ENCODE measurements around the gene APBA2. TPM values are rescaled to one million over a fixed set of nuclear protein-coding genes. Genes with fewer than 3 reads are reported as not detected.
"Not testable (repeated sequence)": the region's sequence is repeated elsewhere in the genome, so short reads cannot be mapped to it uniquely, and the experiment has no call there.

APBA2 gene
- polyA plus RNA-seq, 1 donor, result 12.6 TPM

DNA sequence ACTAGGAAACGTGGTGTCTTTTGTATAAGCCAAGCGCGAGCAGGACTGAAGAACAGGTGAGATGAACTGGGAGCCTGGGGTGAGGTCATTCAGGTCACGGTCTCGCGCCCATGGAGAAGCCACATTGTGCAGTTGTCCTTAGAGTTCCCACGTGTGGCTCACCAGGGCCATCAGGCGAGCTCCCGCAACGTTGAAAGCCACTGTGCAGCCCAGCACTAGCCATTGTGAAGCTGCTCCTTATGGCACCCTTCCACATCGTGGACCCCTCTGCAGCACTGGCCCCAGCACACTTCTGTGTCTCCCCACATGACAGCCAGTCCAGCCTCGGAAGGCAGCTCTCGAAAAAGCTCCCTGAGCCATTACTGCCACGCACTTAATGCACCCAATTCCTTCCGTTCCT is 7.6 kb upstream of the APBA2 start:
- no peak for DNase-seq

DNA sequence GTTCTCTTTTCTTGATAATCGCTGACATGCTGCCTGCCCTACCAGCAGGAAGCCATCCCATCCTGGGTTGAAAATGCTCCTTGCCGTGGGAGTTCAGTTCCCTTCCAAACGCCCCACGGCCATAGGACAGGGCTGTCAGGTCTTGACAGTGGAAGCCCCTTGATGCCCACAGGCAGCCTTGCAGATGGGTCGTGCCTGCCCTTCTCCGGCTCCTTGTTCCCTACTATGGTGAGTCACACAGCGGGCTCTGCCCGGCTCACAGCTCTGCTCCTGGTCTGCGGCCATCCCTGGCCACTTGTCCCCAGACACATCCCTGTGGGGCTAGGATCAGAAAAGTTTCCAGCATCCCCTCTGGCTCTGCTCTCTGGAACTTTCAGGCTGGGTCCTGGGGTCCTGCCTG is 6.2 kb upstream of the APBA2 start:
- DNase-seq, result no peak

DNA sequence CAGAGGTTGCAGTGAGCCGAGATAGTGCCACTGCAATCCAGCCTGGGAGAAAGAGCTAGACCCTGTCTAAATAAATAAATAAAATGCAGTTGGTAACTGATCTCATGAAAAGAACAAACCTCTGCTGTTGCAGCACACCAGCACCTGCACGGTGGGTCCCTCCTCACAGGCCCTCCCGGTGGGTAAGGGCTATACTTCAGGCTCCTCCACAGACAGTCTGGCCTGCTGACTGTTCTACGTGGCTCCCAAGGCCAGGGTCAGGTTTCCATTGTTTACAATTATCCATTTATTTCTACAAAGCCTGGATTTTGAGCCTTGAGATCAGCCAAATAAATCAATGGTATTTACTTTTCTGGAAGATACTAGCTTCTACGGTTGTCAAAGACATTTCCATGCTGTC is 5.1 kb upstream of the APBA2 start:
- DNase-seq, result no peak

DNA sequence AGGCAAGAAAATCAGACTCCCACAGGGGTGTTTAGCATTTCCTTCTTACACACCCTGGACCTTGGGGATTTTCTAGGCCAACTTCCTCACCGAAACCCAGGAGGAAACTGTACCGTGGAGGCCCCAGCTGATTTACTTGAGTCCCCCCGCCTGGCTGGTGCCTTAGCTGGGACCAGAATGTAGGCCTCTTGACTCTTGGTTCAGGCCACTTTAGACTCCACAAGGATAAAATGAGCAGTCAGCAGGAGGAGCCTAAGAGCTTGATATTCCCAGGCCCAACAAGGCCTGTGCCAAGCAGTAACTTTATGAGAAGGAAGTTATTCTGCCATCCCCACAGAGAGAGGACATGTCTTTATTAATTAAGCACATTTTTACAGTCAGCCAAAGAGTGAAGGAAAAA is 4.6 kb upstream of the APBA2 start:
- no peak for DNase-seq

DNA sequence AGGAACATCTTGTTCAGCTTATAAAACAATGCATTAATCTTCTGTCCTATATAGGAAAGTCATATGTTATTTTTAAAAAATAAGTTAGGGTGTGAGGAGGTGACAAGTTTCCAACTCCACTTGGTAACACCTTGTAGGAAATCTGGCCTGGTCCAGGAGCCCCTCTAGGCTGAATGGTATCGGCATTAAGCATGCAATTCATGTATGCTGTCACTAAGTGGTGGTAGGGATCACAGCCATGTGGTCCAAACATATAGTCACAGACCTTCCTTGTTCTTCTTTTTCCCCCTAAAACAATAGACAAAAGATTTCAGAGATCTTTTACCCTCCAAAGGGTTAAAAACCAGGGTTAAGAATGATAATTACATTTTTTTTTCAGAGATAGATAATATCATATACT is 4.2 kb upstream of the APBA2 start:
- no peak for DNase-seq

DNA sequence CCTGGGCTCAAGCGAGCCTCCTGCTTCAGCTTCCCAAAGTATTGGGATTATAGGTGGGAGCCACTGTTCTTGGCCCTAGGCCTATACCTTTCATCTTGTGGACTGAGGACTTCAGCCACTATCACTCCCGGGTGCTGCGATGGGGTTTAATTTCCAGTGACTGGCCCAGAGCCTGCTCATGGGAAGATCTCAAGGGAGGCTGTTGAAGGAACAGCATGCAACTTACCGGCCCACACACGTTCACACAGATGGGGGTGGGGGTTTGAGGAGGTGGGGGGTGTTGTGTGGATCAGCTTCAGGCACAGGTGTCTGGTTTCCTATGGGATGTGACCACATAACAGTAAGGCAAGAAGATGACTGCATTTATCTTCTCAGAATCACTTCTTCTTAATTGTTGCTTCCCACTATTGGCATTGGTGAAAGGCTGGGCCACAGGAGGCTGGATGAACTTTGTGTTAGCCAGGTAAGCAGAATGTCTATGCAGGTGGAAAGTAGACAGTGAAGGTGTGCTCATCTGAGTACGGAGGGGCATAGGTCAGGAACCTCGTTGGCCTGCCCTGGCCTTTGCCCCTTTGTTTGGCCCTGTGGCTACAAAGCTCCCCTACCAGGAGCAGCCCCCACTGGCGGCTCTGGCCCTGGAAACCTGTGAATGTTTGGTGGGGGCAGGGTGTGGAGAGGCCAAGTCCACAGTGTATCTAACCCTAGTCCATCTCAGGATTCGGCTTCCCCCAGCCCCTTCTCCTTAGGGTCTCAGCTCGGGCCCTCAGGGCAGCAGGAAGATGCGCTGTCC is 1.4 kb upstream of the APBA2 start:
- no peak for DNase-seq

DNA sequence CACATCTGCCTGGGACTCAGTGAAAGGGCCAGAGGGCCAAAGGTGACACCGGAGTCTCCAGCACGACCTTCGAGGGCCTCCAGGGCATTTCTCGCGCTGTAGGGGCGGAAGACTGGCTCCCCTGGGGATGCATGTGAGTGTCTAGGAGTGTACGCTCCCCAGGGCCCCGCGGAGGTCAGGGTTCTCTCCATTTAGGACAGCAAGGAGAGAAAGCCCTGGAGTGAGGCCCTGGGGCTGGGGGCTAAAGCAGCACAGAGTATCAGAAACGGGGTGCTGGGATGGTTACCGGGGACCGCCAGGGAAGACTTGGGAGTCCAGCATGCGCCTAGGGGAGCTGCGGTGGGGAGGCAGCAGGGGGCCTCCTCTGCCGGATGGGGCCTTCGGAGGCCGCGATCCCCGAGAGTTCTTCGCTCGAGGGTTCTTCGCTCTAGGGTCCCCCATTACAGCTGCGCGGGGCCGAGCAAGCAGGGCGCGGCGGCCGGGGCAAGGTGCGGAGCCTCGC is 595 bp upstream of the APBA2 start:
- DNase-seq, result no peak

DNA sequence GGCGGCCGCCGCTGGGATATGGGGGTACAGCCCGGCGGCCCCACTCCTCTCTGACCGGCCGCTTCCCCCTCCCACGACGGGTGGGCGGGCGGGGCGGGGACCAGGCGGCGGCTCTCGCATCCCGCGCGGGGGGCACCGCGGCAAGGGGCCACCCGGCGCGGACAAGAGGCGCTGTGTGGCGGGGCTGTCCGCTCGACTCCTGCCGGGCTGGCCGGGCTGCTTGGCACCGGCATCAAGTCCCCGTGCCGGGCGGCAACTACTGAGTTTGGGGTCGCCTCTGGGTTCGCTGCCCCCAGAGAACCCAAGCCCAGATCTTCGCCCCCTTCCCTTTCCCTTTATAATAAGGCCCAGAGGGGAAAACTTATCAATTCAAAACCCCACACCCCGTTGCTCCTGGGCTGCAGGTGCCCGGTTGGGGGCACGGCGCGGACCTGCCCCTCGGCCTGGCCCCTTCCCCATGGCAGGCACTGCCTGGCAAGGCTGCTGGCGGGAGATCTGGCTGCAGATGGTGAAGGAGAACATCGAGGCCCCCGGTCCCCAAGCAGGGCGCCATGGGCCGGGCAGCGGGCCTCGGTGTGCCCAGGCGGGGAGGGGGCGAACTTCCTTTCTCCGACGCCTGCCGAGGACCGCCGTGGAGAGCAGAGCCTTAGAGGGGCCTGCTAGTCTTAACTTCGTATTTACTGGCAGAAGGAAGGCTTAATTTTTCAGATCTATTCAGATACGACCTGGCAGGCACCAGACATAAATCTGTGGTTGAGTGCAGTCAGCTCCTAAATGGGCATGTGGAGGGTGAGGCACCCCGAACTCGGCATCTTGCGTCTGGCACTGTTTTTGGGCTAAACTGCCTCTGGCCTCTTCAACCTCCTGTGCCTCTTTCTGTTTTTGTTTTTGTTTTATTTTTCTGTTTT is 911 bp downstream of the APBA2 start:
- DNase-seq, result no peak

DNA sequence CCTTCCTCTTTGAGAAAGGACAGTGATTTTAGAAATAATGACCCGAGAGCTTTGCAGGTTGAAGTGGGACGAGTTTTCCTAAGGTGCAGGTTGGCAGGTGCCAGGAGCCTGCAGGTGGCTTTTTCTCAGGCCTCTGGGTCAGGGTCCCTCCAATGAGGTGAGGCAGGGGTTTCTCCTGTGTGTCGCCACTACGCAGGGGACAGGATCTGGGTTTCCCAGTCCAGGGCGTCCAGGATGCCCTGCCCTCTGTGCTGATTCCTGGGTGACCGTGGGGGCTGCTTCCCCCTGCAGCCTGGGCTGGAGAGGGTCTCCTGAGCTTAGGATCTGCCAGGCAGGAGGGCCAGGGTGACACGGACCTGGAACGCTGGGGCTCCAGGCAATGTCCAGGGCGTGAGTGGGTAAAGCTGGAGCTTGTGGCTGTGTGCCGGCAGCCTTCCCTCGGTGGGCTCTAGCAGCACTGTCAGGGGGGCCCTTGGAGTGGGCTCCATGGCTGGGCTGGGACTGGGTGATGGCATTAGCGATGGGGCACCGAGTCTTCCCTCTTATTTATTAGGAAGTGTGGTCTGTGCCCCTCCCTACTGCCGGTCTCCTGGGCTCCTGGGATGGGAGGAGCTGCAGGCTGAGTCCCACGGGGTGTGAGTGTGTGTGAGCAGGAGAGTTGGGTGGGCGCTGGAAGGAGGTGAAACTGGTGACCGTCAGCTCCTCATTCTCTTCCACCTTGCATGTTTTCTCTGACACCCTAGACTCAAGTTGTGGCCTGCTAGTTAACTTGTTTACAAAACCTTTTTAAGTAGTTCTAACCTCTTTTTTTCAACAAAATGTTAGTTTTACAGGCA is 1.8 kb downstream of the APBA2 start:
- DNase-seq, result no peak

DNA sequence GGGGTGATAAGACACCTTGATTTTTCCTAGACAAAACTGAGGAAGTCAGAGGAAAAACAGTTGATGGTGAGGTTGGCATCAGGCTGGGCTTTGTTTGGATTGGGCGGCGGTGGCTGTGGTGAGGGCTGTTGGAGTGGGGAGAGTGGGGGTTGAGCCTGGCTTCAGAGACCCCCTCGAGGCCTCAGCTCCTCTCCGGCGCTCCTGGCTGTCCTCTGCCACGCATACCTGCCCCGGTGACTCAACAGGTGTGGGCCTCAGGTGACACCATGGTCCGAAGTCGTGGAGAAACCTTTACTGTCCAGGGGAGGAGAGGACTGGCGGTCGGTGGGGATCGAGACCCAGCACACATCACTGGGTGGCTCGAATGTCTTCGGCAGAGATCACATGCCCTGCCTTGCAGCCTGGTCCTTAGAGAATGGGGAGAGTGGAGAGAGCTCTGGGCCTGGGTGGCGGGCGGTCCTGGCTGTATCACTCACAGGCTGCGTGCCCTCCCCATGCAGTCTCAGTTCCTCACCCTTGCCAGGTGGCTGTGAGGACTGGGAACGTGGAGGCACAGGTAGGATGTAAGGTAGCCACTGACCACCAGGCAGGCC is 2.6 kb downstream of the APBA2 start:
- no peak for DNase-seq

DNA sequence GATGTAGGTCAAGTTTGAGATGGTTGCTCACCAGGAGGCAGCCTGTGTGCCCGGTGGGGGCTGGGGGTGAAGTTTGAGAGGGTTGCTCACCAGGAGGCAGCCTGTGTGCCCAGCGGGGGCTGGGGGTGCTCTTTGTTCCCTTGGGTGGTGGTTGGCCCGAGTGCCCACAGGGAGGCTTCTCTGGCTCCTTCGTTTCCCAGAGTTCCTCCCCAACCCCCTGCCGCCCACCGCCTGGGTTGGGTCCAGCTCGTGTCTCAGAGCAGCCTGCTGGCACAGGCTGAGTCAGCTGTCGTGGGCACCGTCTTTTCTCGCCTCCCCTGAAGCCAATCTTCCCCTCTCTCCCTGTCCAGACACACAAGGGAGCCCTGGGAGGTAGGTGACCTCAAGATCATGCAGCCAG is 3.1 kb downstream of the APBA2 start:
- no peak for DNase-seq

DNA sequence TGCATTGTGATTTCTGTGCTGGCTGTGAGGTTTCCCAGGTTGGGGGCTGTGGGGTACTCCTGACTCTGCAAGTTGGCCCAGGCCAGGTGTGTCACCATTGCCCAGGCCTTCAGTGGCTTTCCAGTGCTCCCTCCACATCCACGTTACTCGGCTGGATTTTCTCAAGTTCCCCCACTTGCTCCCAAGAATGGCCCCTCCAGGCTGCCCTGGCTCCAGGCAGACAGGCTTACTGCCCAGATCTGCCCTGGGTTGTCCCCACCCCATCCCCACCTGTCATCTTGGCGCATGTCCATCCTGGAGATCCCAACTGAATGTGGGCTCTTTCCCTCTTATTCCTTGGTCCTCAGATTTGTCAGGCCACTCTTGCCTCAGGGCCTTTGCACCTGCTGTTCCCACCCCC is 3.6 kb downstream of the APBA2 start:
- DNase-seq, result no peak

DNA sequence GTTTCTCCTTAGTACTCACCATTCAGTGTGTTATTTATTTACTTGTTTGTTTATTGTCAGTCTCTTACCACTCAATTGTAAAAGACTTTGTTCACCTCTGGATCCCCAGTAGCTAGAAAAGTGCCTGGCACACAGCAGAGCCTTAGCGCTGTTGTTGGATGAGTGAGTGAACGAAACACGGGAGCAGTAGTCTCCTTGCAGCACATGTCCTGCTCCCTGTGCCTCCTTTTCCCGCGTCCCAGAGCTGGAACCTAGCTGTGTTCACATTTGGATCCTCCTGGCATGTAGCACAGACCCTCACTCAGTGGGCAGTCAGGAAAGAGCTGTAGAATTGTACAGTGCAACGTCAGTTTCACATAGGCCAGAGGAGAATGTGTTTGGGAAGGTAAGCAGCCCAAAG is 4.1 kb downstream of the APBA2 start:
- DNase-seq, result not testable (repeated sequence)

DNA sequence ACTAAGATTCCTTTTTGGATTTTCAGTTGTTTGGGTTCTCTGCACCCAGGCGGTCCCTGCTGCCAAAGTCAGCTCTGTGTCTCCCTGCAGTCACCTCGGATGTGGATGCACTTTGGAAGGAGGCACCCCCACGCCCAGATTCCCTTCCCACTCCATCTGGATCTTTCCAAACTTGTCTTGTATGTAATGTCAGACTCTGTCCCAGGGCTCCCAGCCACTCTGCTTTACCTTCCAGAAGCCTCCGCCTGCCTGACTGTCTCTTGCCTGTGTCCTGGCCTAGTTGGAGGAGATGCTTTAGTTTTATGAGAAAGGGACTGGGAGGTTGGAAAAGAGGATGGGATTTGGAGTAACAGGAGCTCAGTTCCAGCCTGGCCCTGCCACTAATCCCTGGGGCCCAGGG is 4.5 kb downstream of the APBA2 start:
- not testable (repeated sequence) for DNase-seq

DNA sequence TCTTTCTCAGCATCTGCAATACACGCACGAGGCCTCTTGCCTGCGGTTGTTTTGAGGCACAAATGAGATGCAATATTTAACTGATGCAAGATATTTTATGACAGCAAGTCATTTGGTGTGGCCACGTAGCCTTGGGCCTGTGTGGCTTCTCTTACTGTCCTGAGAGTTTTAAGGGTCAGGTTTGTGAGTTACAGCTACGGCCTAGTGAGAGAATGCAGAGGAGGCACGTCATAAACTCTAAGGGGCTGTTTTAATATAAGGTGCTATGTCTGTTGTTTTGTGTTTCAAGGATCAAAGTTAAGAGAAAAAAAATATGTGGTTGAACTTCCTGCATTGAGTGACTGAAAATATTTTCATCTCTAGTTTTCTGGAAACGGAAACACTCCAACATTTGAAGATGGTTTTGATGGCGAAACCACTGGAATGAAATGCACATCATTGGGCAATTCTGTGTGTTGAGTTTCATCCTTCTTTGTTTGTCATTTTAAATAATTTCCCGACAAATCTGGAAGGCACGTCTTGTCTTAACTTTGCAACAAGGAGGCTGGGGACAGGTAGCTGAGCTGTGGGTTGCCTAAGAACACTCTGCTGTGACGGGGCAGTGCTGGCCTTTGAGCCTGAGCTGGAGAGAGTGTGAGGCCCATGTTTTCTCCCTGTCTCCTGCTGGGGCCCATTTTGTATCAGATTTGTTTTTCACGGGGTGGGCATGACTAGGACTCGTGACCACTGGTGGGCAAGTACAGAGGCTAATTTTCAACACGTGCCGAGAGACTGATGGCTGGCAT is 5.1 kb downstream of the APBA2 start:
- DNase-seq, result no peak

DNA sequence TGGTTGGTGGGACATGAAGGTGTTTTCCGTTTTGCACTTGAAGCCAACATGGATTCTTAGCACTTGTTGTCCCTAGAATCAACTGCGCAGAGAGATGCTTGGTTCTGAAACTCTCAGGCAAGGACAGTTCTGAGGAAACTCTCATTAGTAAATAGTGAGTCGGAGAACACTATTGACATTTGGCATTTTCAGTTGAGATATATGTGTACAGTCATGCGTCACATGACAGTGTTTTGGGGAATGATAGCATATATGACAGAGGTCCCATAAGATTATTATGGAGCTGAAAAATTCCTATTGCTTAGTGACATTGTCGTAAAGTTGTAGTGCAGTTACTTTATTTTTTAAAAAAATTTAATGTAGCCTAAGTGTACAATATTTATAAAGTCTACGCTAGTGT is 5.8 kb downstream of the APBA2 start:
- no peak for DNase-seq

DNA sequence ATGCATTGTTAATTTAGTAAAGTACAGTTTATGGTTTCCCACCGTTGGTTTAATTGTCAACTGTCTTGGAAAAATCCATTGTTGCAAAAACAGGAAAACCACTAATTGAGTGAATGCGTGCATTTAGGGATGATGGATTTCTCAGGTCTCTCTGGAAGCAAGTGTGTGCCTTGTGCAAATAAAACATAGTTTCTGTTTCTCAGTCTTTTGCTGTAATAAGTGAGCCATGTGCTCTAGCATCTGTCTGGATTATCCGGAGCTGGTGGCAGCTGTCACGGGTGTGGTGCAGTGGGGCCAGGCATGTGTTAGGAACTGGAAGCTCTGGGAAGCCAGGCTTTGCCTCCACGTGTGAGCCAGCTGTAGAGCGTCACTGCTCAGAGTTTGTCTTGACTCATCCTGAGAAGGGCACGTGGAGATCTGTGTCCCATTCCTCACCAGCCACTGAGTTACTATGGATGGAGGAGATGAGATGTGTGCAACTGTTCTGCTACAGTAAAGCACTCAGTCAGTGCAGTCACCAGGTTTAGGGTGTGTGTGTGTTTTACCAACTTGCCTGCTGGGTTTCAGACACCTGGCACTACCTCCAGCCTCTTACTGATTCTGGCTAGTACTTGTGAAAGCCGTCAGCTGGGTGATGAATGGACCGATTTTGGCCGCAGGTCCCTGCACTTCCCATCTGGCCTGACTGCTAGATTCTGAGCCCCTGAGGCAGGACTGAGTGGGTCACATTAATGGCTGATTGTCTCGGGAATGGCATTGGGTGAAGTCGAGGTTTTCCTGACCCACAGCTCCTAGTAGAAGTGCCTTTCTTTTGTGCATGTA is 7.2 kb downstream of the APBA2 start:
- no peak for DNase-seq

DNA sequence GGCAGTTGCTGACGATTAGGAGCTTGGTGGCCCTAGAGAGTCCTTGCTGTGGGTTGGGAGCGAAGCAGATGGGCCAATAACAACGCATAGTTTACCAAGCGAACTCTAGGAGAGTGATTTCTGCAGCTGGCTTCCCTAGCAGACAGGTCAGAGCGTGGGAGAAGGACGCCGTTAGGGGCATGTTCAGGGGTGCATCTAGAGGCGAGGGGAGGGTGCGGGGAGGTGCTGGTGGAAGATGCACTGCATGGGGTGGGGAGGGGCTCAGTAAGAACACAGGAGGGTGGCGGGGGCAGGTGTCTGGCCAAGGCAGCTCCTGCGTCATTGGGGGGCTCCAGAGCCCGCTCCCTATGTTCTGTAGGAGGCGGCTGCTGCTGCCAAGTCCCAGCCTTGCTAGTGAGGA is 8.9 kb downstream of the APBA2 start:
- DNase-seq, result no peak

DNA sequence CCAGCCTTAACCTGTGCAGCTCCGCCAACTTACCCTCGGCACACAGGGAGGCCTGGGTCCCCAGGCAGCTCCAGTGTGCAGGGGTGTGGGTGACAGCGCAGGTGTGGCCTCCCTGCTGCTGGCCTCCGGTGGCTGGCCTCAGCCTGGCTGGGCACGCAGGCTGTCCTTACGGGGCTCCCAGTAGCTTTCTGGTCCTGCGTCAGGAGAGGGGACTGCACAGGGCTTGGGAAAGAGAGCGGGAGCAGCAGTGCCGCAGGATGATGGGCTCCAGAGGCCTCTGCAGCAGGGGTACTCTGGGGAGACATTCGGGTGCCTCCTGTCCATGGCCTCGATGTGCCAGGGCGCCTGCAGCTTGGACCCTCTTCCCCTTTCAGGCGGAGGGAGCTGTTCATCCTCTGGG is 9.4 kb downstream of the APBA2 start:
- DNase-seq, result no peak

DNA sequence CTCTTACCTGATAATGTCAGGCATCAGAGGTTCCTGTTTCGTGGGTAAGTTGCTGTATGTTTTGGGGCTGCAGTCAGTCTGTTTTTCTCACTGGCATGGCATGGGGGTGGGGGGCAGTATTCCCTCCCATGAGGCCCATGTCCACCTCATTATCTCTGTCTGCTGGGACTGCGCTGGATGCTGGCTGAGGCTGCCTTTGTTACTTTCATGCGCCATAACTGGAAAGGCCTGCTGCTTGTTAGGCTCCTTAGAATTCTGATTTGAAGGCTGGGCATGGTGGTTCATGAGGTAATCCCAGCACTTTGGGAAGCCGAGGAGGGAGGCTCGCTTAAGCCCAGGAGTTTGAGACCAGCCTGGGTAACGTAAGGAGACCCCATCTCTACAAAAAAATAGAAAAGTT is 9.8 kb downstream of the APBA2 start:
- no peak for DNase-seq

Data from left kidney (tissue), 2 donors.